ENCODE measurements around the gene PITPNC1. TPM values are rescaled to one million over a fixed set of nuclear protein-coding genes. Genes with fewer than 3 reads are reported as not detected.
"Not testable (repeated sequence)": the region's sequence is repeated elsewhere in the genome, so short reads cannot be mapped to it uniquely, and the experiment has no call there.

Gene PITPNC1
- total RNA-seq, 4 donors from 2014 or later: 1.9 to 12.4 (median 5.2) TPM

DNA sequence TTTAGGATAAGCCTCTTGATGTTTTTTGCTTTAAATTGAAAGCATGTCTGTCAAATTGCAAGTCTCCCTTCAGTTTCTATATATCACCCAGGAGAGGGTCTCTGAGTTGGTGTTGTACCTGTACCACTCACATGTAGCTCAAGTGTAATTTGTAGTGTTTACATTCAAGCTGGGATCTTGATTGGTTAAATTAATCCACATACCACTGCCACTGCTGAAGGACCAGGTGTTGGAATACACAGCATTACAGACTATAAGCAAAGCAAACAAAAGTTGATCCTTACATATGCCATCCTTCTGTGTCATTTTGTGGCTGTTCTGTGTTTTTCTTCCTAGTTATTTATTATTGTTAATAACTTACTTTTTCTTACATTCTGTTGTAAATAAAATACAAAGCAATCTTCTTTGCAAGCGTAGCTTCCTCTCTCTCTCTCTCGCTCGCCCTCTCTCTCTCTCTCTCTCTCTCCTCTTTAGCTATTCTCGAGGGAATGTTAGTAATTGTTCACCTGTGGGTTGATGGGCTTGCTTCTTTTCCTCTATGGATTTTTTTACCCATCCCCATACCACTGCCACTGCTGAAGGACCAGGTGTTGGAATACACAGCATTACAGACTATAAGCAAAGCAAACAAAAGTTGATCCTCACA lies 319.9 kb downstream of the PITPNC1 start:
- H3K9me3 ChIP-seq: no peaks in the 10 kb centered on the region
- H3K36me3 ChIP-seq: peaks cover 0 to 6% (median 0%) of the 10 kb centered on the region in 3 donors
- no peak overlapping the region for H3K4me3 ChIP-seq
- DNase-seq: no peak
- H3K4me1 ChIP-seq: no peaks in the 10 kb centered on the region
- H3K27me3 ChIP-seq: no peaks in the 10 kb centered on the region
- no peak overlapping the region for H3K27ac ChIP-seq
- no peak for TF ChIP-seq POLR2A (IDR thresholded peaks at IDR 0.05)
- TF ChIP-seq, protein P1, sequence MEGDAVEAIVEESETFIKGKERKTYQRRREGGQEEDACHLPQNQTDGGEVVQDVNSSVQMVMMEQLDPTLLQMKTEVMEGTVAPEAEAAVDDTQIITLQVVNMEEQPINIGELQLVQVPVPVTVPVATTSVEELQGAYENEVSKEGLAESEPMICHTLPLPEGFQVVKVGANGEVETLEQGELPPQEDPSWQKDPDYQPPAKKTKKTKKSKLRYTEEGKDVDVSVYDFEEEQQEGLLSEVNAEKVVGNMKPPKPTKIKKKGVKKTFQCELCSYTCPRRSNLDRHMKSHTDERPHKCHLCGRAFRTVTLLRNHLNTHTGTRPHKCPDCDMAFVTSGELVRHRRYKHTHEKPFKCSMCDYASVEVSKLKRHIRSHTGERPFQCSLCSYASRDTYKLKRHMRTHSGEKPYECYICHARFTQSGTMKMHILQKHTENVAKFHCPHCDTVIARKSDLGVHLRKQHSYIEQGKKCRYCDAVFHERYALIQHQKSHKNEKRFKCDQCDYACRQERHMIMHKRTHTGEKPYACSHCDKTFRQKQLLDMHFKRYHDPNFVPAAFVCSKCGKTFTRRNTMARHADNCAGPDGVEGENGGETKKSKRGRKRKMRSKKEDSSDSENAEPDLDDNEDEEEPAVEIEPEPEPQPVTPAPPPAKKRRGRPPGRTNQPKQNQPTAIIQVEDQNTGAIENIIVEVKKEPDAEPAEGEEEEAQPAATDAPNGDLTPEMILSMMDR (IDR thresholded peaks at IDR 0.05): no peak

DNA sequence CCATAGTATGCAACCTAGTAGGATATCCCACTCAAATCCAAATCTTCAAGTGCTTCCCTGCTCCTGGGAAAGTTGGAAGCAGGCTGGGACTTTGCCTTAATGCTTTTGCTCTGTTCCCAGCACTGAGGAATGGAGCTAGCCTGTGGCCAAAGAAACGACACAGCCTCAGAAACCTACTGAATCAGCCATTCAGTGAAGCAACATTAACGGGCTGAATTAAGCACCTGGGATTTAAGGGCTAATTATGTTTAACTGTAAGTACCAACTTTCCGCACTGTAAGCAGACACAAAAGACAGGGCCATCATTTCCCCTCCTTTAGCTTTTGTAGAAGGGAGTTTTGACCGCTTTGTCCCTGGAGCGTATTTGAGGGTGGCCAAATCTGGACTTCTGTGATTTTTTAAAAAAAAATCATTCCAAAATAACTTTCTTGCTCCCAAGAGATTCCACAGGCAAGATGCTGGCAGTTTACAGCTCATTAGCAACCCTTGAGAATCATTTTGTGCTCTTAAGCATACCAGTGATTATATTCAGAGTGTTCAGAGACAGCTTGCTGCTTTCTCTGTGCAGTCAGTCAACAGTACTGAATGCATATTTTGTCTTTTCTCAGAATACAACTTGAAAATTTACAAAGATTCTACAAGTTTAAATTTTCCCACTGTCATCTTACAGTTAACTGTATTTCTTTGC lies 323.1 kb downstream of the PITPNC1 start:
- Histone ChIP-seq H3K36me3 (no peaks in the 10 kb centered on the region), H3K27me3 (no peaks in the 10 kb centered on the region), H3K4me1 (no peaks in the 10 kb centered on the region), H3K27ac (no peak overlapping the region), H3K9me3 (no peaks in the 10 kb centered on the region), H3K4me3 (no peak overlapping the region)
- no peak for TF ChIP-seq POLR2A (IDR thresholded peaks at IDR 0.05)
- TF ChIP-seq, protein P1 (IDR thresholded peaks at IDR 0.05): no peak
- no peak for DNase-seq

DNA sequence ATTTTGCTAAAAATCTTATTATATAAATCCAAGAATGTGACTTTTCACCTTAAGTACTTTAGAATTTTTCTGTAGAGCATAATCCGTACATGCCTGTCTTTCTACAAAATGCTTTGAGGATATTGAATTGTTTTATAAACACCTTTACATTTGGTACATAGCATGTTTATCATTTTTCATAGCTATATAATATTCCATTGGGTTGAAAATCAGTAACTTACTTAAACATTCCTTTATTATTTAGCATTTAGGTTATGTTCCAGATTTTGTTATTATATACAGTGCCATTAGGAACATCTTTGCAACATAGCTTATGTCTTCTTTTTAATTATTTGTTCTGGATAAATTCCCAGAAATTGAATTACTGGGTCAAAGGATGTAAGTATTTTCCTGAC lies 323.6 kb downstream of the PITPNC1 start:
- TF ChIP-seq, protein P1 (IDR thresholded peaks at IDR 0.05): no peak
- TF ChIP-seq POLR2A (IDR thresholded peaks at IDR 0.05): no peak
- H3K27me3 ChIP-seq: no peaks in the 10 kb centered on the region
- H3K27ac ChIP-seq: no peak overlapping the region
- no peaks in the 10 kb centered on the region for H3K36me3 ChIP-seq
- no peak overlapping the region for H3K4me3 ChIP-seq
- no peaks in the 10 kb centered on the region for H3K9me3 ChIP-seq
- no peaks in the 10 kb centered on the region for H3K4me1 ChIP-seq
- no peak for DNase-seq

DNA sequence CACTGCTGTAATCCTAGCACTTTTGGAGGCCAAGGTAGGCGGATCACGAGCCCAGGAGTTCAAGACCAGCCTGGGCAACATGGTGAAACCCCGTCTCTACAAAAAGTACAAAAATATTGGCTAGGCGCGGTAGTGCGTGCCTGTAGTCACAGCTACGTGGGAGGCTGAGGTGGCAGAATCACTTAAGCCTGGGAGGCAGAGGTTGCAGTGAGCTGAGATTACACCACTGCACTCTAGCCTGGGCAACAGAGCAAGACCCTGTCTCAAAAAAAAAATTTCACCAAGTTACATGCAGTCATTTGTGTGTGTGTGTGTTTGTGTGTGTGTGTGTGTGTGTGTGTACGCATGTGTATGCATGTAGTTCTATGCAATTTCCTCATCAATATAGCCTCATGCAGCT lies 325.8 kb downstream of the PITPNC1 start:
- H3K27me3 ChIP-seq, H3K36me3 ChIP-seq, H3K27ac ChIP-seq, DNase-seq, H3K9me3 ChIP-seq, H3K4me1 ChIP-seq, H3K4me3 ChIP-seq: not testable (repeated sequence)

DNA sequence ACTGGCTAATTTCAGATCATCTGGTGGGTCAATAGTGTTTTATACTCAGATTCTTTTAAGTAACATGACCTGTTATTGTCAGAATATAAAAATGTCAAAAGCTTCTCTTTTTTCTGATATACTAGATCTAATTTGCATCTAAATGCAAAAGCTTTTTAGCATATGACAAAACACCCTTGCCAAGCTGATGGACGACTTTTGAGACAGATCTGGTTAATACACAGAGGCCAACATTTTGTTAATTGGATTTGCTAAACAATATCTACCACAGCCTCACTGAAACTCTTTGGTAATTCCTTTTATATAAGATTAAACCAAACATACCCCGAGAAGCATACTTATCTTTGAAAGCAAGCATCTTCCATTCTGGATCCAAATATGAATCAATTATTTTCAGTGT lies 330.4 kb downstream of the PITPNC1 start:
- no peak for TF ChIP-seq POLR2A (IDR thresholded peaks at IDR 0.05)
- TF ChIP-seq, protein P1 (IDR thresholded peaks at IDR 0.05): no peak
- H3K27me3 ChIP-seq: no peaks in the 10 kb centered on the region
- no peak for DNase-seq
- H3K4me3 ChIP-seq: no peak overlapping the region
- no peaks in the 10 kb centered on the region for H3K9me3 ChIP-seq
- H3K4me1 ChIP-seq: no peaks in the 10 kb centered on the region
- no peaks in the 10 kb centered on the region for H3K36me3 ChIP-seq
- H3K27ac ChIP-seq: no peak overlapping the region

DNA sequence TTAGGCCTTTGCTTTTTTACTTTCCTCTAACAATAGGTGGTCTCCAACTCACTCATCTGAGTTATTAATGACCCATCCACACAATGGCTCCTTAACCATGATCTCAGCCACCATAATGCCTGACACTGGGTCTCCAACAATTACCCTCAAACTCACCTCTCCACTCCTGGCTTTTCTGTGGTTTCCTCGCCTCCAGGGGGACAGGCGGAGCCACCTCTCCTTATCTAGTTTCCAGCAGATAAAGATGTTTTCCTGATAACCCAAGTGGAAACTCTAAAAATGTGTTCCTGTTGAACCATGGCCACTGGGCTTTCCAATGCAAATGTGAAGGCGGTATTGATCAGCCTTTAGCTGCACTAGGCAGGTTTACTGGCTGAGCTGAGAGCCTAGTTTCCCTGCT lies 331.3 kb downstream of the PITPNC1 start:
- Histone ChIP-seq H3K36me3 (no peaks in the 10 kb centered on the region), H3K27me3 (no peaks in the 10 kb centered on the region), H3K9me3 (no peaks in the 10 kb centered on the region), H3K27ac (no peak overlapping the region), H3K4me1 (no peaks in the 10 kb centered on the region), H3K4me3 (no peak overlapping the region)
- TF ChIP-seq, protein P1 (IDR thresholded peaks at IDR 0.05): no peak
- no peak for TF ChIP-seq POLR2A (IDR thresholded peaks at IDR 0.05)
- no peak for DNase-seq

Data from Peyer's patch (tissue), 4 donors.